NCI-H510A treated with DMSO at 0.1 percent for 48 hours (cell line): ENCODE measurements around the gene RAD18.

Experiments
- DNase-seq: peaks from one replicate; lab custom pipeline; 2025; lab: John Stamatoyannopoulos, UW

The RAD18 gene

DNA sequence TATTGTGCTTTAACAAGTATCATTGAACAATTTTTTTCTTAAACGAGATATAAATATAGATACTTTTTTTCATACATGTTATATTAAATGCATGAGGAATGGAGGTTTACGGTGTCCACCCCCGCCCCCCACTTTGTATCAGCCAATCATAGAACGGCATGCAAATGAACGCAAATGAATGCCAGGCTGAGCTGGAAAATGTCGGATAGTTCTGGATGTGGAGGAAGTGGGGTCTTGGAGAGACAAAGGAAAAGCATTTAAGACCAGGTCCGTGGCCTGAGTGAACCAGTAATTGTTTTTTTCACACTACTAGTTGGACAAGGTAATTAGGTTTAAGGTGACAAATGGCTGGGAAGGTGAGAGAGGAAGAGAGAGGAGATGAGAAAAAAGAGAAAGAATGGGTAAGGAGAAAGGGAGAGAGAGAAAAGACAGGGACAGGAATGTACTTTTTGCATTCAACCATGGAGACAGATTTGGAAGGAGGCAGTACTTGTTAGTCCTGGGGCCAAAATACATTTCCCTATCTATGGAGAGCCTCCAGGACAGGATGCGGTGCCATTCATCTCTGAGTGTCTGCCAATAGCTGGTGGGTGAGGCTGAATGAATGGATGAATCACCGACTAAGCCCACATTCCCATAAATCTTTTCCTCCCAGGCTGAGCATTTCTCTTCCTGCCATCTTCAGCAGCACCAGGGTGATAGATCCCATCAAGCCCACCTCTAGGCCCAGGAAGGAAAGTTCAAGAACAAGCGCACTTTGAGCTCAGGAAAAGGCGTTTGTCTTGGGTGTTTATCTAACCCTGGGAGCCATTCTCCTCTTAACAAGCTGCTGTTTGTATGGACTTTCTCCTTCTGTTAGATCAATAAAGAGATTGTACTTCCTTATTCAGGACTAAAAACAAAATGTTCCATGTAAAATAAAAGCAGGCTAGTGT is 1.4 kb upstream of the RAD18 start:
- no peak for DNase-seq

DNA sequence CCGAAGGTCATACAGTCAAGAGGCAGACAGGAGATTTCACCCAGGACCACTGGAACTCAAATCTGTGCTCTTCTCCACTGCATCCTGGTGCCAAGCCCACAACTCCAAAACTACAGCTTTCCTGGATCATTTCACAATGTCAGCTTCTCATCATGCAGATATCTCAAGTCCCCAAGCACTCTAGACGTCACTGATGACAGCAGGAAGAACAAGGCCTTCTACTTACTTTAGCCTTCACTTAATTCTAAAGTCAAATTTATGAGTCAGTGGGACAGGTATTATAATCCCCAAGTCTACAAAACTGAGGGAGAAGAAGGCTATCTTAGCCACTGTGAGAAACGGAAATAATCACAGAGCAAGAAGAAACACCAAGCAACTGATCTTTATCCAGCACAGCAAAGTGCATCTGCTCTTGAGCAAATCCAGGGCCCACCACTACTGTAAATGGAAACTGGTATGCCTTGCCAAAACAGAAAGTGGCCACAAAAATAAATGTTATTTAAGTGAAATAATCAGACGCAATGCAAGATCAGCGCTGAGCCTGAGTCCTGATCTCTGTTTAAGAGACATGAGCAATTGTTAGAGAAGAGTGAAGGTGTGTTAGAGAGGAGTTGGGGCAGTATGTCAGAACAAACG is 928 bp downstream of the RAD18 start:
- DNase-seq = no peak

DNA sequence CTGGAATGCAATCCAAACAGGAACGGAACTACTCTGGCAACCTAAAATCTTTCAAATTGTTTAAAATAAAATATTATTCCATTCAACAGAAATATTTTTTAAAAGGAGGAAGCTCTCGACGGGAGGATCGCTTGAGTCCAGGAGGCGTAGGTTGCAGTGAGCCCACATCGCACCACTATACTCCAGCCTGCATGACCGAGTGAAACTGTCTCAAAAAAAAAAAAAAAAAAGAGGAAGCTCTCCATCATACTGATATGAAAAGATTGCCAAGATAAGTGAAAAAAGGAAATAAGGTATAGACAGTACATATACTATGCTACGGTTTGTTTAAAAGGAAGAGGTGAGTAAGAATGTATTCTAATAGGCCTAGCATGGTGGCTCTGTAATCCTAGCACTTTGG is 3.6 kb downstream of the RAD18 start:
- DNase-seq = no peak

DNA sequence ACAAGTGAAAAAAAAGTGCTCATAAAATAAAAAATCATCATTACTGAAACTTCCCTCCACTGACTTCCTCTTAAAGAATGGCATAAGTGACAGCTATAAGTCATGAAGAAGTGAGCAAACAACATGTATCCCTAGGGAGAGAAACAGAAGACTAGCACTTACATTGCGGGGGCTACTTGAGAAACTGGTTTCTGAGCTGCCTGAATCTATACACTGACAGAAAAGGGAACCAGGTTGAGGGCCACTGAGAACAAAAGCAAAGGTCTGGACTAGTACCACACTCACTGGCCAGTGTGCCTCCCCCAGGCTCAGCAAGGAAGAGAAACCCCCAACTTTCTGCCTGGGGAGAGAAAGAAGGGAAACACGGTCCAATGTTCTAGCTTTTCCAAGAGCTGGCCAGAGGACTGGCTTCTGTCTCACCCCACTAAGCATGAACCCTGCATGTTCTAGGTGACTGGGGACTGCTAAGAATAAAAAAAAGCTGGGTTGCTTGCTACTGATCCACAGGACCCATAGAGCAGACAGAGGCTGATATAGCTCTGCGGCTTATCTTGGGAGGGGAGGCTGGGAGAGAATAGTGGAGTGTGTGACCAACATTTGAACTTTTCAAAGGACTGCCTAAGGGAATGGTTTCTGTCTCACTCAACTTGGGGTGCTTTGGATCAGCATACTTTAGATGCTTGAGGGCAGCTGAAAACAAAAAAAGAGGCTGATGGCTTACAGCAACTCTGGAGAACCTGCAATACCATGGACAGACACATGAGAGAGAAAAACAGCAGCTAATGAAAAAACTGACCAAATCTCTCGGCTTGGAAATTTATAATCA is 8.1 kb downstream of the RAD18 start:
- no peak for DNase-seq

DNA sequence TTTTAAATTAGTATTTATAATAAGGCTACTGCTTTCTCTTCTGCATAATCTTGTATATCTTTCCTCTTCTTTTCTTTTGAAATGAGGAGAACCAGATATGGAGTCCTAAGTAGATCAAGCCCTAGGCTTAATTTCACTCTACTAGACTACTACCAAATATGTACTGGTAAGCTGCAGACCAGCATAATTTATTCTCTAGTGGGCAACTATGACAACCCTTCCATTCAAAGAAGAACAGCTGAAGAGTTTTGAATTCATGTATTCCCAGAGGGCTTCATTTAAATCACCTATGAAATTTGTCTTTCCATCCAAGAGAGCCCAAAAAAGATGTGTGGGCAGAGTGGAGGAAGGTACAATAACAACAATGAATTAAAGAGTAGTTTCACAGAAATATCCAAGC is 10.0 kb downstream of the RAD18 start:
- no peak for DNase-seq

DNA sequence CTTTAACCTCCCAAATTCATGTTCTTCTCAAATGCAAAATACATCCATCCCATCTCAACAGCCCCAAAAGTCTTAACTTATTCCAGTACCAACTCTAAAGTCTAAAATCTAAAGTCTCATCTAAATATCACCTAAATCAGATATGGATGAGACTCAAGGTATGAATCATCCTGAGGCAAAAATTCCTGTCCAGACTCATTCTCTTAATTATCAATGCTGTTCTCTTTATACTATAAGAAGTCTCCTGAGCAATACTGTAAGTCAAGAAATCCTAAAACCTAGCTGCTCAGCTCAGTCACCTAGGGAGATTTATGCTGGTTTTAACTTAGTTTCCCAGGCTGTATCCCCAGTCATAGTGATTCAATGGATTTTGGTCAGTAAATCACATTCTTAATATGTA is 11.1 kb downstream of the RAD18 start:
- no peak for DNase-seq

DNA sequence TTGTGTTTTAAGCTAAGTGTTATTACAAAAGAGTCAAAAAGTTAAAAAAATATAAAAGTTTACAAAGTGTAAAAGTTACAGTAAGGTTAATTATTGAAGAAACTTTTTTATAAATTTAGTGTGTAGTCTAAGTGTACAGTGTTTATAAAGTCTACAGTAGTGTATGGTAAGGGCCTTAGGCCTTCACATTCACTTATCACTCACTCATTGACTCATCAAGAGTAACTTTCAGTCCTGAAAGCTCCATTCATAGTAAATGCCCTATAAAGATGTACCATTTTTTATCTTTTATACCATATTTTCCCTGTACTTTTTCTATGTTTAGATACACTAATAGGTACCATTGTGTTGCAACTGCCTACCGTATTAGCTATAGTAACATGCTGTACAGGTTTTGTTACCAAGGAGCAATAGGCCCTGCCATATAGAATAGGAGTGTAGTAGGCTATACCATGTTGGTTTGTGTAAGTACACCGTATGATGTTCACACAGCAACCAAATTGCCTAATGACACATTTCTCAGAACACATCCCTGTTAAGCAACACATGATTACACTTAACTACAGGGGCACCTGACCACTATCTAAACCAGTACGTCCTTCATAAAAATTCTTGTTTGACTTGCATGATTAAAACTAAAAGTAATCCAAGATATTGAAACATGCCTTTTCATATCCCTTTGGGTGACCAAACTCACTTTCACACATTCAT is 17.2 kb downstream of the RAD18 start:
- no peak for DNase-seq

DNA sequence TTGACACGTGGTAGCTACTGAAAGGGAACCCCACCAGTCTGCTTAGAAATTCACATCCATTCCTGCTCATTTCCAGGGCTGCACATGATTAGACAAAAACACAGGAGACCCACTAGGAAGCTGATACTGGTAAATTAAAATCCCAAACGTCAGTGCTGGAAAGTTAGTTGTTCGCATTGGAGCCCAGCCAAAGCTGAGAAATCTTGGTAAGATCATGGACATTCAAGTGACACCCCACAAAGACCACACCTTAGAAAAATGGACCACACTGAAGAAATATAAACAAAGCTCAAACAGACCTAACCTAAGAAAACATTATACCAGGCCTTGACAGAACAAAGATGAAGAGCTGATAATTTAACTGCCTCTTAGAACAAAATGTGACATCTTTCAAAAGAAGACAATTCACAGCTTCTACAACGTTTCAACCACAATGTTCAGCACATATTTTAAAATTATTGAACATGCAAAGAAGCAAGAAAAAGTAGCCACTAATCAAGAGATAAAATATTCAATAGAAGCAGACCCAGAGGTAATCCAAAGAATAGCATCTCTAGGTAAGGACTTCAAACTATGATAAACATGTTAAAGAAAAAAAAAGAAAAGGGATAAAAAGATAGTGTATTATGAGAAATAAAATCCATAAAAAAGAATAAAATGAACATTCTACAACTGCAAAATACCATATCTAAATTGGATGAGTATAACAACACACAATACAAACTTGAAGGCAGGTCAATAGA is 20.4 kb downstream of the RAD18 start:
- no peak for DNase-seq

DNA sequence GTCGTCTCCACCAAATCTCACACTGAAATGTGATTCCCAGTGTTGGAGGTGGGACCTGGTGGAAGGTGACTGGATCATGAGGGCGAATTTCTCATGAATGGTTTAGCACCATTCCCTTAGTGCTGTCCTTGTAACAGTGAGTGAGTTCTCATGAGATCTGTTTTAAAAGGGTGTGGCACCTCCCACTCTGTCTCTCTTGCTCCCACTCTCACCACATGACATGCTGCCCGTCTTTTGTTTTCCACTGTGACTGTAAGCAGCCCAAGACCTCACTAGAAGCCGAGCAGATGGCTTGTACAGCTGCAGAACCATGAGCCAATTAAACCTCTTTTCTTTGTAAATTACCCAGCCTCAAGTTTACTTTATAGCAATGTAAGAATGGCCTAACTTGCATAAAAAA is 21.2 kb downstream of the RAD18 start:
- DNase-seq = no peak

DNA sequence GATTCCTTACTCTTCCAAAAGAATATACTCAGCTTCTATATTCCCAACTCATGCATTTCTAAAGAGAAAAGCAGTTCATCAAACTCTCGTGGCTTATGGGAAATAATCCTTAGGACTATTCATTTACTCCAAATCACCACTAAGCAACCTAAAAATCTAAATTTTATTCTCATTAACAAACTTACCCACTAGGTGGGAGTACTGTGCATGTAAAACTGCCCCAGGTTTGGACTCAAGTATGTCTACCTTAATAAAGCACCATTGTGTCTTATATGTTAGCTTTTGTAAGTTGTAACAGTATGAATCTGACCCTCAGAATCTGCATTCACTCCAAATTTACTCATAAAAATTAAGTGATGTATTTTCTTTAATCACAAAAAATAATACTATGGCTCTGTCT is 25.3 kb downstream of the RAD18 start:
- DNase-seq = no peak

DNA sequence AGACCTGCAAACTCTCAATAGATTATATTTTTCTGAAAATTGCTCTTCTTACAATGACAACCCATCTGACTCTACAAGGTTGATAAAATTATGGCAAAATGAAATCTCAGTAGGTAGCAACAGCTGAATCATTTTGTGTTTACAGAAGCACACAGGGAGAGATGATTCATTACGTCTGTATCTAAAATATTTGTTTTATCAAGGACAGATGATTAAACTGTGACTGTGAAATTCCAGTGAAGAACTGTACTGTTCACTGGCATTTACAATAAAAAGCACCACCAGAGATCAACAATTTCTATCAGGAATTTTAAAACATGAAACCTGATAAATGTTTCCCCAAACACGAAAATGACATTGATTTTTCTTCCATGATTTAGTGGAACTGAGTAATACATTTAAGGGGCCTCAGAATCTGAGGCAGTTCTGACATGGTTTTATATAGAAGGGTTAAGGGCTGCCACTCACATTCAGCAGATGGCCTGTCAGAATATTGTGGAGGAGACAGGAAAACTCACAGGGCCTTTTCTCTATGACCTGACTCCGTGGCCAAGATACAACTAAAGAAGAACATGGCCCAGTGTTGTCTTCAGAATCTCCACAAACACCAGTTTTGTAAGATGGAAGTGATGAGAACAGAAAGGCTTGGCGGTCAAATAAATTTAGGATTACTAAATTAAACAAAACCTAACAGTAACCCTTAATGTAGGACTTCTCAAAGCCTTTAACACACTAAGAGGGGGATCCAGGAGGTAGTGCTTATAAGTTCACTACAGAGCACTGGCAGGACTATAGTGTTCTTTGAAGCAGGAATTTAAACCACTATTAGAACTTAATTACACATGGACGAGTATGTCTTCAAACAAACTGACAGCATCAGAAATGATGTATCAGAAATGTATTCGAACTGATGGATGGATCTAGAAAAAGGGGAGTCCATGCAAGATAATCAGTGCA is 25.9 kb downstream of the RAD18 start:
- DNase-seq = no peak

DNA sequence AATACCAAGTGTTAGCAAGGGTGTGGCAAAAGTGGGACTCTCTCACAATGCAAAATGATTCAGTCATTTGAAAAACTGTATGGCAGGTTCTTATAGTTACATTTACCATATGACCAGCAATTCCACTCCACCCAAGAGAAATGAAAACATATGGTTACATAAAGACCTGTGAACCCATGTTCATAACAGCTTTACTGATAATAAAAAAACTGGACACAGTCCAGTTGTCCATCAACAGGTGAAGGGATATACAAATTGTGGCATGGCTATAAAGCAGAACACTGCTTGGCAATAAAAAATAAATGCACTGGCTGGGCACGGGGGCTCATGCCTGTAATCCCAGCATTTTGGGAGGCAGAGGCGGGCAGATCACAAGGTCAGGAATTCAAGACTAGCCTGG is 30.8 kb downstream of the RAD18 start:
- no peak for DNase-seq

DNA sequence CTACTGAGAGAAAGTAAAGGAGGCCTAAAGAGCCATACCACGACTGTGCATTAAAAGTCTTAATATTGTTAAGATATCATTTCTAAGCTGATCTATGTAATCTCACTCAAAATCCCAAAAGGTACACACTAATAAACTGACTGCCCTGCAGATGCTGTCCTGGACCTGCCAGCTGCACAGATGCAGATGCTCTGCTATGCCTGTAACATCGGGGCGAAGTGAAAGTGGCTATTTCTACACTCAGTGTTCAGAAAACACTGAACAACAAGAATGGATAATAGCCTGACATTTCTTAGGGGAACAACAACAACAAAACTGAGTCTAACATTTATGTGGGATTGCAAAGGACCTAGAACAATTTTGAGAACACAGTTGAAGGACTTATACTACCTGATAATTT is 31.9 kb downstream of the RAD18 start:
- DNase-seq = no peak

DNA sequence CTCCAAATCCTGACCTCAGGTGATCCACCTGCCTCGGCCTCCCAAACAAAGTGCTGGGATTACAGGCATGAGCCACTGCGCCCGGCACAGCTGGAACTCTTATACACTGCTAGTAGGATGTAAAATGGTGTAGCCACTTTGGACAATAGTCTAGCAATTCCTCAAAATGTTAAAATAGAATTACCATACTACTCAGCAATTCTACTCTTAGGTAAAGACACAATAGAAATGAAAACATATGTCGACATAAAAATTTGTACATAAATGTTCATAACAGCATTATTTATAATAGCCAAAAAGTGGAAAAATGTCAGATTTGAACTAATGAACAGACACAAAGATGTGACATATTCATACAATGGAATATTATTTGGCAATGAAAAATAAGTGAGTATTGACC is 33.4 kb downstream of the RAD18 start:
- no peak for DNase-seq

DNA sequence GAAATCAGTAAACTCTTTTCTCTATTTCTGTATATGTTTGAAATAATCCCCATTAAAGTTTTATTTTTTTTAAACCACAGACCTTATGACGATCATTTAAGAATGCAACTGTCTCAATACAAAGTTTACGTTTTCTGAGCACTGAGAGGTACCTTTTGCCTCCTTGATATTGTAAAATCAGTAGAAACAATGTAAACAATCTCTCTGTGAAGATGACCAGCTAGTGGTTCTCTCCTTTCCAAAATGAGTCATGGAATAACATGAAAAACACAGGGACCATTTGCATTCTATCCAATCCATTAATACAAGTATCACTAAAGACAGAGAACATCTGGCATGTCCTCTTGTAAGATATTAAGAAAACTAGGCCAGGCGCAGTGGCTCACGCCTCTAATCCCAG is 48.8 kb downstream of the RAD18 start:
- DNase-seq = no peak

DNA sequence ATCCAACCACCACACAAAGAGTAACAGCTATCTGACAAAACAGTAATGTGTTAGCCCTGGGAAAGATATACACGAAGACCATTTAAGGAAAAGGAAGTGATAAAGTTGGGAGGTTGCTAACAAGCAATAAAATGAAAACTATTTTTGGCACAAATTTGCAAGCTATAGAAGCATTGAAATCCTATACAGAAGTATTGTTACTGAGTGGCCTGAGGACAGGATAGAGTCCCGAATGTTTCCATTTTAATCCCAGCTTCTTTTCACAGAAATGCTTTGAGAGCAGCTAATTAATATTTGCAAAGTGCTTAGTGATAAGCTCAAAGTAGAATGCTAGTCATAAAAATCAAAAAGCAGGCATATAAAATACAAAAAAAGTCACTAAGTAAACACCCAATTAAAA is 51.5 kb downstream of the RAD18 start:
- no peak for DNase-seq

DNA sequence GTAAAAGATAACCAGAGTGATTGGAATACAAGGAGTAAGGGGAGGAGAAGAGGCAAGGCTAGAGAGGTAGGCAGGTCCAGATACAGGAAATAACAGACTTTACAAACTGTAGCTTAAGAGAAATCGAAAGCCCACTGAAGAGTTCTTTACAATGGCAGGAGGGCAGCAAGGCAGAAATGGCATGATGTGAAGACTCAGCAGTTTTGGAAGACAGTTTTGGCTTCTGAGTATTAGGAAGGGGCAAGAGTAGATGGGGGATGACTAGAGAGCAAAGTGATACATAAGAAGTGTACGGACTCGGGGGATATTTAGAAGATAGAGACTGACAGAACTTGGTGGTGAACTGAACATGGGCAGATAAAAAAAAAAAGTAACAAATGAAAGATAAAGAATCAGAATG is 54.1 kb downstream of the RAD18 start:
- no peak for DNase-seq

DNA sequence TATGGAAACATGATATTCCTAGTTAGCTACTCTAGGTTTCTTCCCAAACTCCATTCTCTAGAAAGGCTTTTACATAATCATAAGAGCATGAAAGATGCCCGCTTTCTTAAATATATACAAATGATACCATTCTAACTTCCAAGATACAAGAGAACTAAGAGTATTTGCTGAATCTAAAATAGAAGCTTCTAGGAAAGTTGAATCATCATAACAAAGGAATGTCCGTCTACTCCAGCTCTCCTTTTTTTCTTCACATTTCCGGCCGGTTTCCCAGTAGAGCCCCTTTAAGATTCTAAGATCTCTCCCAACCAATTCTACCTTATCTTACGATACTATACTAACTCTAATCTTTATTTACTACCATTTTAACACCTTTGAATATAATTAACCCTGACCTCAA is 60.1 kb downstream of the RAD18 start:
- no peak for DNase-seq

DNA sequence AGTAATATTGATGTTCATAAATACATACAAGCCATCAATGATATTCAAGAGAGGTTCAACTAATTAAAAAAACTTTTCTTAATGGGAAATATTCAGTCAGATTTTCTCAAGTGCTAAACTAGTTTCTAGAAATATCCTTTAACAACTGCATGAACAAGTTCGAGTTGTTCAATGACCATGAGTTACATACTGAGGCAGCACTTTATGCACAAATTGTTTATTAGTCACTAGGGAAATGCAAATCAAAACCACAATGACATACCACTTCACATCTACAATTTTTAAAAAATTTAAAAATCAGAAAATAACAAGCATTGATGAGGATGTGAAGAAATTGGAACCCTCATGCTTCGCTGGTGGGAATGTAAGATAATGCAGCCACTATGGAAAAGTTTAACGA is 62.4 kb downstream of the RAD18 start:
- no peak for DNase-seq

DNA sequence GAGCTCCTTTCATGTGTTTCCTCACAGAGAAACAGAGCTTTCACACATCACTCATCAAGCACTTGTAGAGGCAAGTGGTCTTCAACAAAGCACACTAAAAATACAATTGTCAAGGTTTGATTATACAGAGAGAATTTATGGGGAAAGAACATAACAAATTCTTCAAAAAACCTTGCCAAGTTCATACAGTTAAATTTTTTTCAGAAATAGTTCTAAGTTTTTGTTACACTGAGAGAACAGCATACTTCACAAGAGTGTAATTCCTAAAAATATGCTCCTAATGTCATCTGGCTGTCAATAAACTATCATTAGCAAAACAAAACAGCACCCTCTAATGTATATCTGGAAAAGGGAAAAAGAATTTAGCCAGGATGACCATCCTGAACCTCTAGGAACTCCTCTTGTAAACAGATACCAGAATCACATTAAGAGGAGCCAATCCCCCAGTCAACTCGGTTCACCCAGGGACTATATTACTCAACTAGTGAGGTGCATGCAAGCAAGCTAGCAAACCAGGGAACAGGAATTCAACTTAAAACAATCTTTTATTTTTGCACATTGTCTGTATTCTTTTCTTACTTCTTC is 63.3 kb downstream of the RAD18 start:
- DNase-seq = no peak
